K562 (cell line): ENCODE data around the gene CCDC88C.

Experiments used
- BACH1 ChIP-seq: fragments of 200-800 bp; sonication (Bioruptor generic); IDR thresholded peaks from 2 replicates; pipeline ENCODE4 v1.6.1; 2016; ENCODE audit warnings: missing genetic modification characterization, missing compliant biosample characterization
- CBFB ChIP-seq: sonication (generic); formaldehyde crosslinking; IDR thresholded peaks from 2 replicates; pipeline ENCODE4 v1.4.0; 2020; ENCODE audit warnings: mild to moderate bottlenecking, missing genetic modification reagents
- CREB1 ChIP-seq, 2 experiments: sonication (generic) in 1 of 2; formaldehyde crosslinking in 1 of 2; IDR thresholded peaks; 2 replicates each; pipeline versions ENCODE4 v1.6.1 to v1.8.0; 2012 to 2022; ENCODE audit warnings: inconsistent platforms in 1 of 2, mild to moderate bottlenecking in 1 of 2, missing genetic modification reagents in 1 of 2, moderate library complexity in 1 of 2
- CTCF ChIP-seq, 3 experiments: IDR thresholded peaks in 2 of 3; conservative IDR thresholded peaks in 1 of 3; 2 replicates each; pipeline ENCODE4 v1.5.1; 2011 to 2012; ENCODE audit warnings: low read length in 3 of 3, mild to moderate bottlenecking in 3 of 3, control low read depth in 2 of 3, improper control_type of control experiment in 1 of 3, inconsistent platforms in 1 of 3, low read depth in 1 of 3, mixed read lengths in 1 of 3, moderate library complexity in 1 of 3; ENCODE audit not compliant: insufficient read depth in 2 of 3
- EZH2 ChIP-seq: IDR thresholded peaks from 2 replicates; pipeline ENCODE4 v1.6.1; 2012; ENCODE audit warnings: low read depth, mild to moderate bottlenecking, inconsistent platforms, low read length, borderline replicate concordance
- GTF2E2 ChIP-seq: fragments of 200-800 bp; sonication (Bioruptor generic); IDR thresholded peaks from 2 replicates; pipeline ENCODE4 v1.6.1; 2016; ENCODE audit warnings: missing genetic modification characterization, missing compliant biosample characterization
- IRF1 ChIP-seq: sonication (generic); formaldehyde crosslinking; IDR thresholded peaks from 2 replicates; pipeline ENCODE4 v1.8.0; 2022; ENCODE audit warnings: missing genetic modification reagents, mild to moderate bottlenecking, borderline replicate concordance
- JUN ChIP-seq, 2 experiments: sonication (generic) in 1 of 2; formaldehyde crosslinking in 1 of 2; IDR thresholded peaks; 2 replicates each; pipeline versions ENCODE4 v1.6.1 to v1.8.0; 2012 to 2022; ENCODE audit warnings: borderline replicate concordance in 2 of 2, mild to moderate bottlenecking in 2 of 2, improper control_type of control experiment in 1 of 2, low read depth in 1 of 2, low read length in 1 of 2, missing genetic modification reagents in 1 of 2
- NRF1 ChIP-seq, 2 experiments: fragments of 450-650 bp; IDR thresholded peaks in 1 of 2; conservative IDR thresholded peaks in 1 of 2; 2 replicates each; pipeline ENCODE4 v1.6.1; 2014; ENCODE audit warnings: mild to moderate bottlenecking in 2 of 2
- POLR2A ChIP-seq: fragments of 450-650 bp; conservative IDR thresholded peaks from 2 replicates; pipeline ENCODE4 v1.6.1; 2016
- SIN3A ChIP-seq, 2 experiments: fragments of 150-350 bp in 1 of 2; IDR thresholded peaks; 2 replicates each; pipeline ENCODE4 v1.6.1; 2011 to 2016; ENCODE audit warnings: borderline replicate concordance in 2 of 2, low read depth in 2 of 2, low read length in 2 of 2, mild to moderate bottlenecking in 2 of 2, moderate library complexity in 2 of 2; ENCODE audit not compliant: control insufficient read depth in 1 of 2
- STAT5B ChIP-seq: fragments of 250-450 bp; sonication (Bioruptor Pico); IDR thresholded peaks from 2 replicates; pipeline ENCODE4 v1.8.0; 2021; ENCODE audit warnings: mild to moderate bottlenecking, inconsistent platforms
- TF ChIP-seq, protein P1 (sequence below): IDR thresholded peaks from 2 replicates; pipeline ENCODE4 v1.6.1; 2016; ENCODE audit warnings: missing genetic modification characterization, missing compliant biosample characterization

DNA sequence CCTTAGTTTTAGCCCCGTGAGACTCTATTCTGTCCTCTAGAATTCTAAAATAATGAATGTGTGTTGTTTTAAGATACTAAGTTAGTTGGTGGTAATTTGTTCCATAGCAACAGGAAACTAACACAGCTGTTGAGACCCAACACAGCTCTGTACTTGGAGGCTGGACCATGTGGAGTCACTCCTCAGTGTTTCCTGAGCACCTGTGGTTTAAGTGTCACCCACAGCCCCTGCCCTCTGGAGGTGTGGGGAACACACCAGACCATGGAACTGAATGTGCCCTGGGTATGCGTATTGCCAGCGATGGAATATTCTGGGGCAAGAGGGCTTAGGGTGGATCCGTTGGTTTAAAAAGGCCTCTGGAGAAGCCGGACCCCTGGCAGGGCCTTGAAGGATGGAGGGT lies 156.5 kb downstream of the CCDC88C start:
- TF ChIP-seq NRF1 (conservative IDR thresholded peaks at IDR 0.05 in 1 of 2, IDR thresholded peaks at IDR 0.05 in 1 of 2) (no peak), CTCF (IDR thresholded peaks at IDR 0.05 in 2 of 3, conservative IDR thresholded peaks at IDR 0.05 in 1 of 3; ENCODE audit: insufficient read depth in 2 of 3, low read depth in 1 of 3, low read length in 3 of 3) (no peak), POLR2A (no peak), STAT5B (CRISPR knock-in tag) (no peak), GTF2E2 (no peak), SIN3A (IDR thresholded peaks at IDR 0.05; ENCODE audit: borderline replicate concordance in 2 of 2, control insufficient read depth in 1 of 2, low read depth in 2 of 2, low read length in 2 of 2) (no peak), BACH1 (tag) (no peak), CREB1 (IDR thresholded peaks at IDR 0.05) (no peak), CREB1 (CRISPR knock-in tag; IDR thresholded peaks at IDR 0.05) (no peak), CBFB (CRISPR knock-in tag) (no peak), EZH2 (no peak), IRF1 (CRISPR knock-in tag) (no peak), JUN (IDR thresholded peaks at IDR 0.05; ENCODE audit: borderline replicate concordance, low read depth, low read length) (no peak), JUN (CRISPR knock-in tag; IDR thresholded peaks at IDR 0.05; ENCODE audit: borderline replicate concordance) (no peak)
- TF ChIP-seq, protein P1, sequence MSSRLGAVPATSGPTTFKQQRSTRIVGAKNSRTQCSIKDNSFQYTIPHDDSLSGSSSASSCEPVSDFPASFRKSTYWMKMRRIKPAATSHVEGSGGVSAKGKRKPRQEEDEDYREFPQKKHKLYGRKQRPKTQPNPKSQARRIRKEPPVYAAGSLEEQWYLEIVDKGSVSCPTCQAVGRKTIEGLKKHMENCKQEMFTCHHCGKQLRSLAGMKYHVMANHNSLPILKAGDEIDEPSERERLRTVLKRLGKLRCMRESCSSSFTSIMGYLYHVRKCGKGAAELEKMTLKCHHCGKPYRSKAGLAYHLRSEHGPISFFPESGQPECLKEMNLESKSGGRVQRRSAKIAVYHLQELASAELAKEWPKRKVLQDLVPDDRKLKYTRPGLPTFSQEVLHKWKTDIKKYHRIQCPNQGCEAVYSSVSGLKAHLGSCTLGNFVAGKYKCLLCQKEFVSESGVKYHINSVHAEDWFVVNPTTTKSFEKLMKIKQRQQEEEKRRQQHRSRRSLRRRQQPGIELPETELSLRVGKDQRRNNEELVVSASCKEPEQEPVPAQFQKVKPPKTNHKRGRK: no peak
